Lung (tissue), 12 donors: Measurements from ENCODE around the gene EID1. TPM values are rescaled to one million over a fixed set of nuclear protein-coding genes. Genes with fewer than 3 reads are reported as not detected.

ENCODE experiments used
- ATAC-seq: fragments of 200-7000 bp; cut with Tn5 transposase; one replicate; pipeline ENCODE4 v1.9.1; 2020; ENCODE audit warnings: moderate number of reproducible peaks; ENCODE audit not compliant: insufficient read depth, low FRiP score
- DNase-seq, 3 donors: peaks; one replicate each; pipeline ENCODE4 v3.0.0-alpha.2; 2013 to 2017
- H3K27ac ChIP-seq, 2 donors: one replicate each; pipeline ENCODE4 v1.5.1; 2013; ENCODE audit warnings: mild to moderate bottlenecking in 2 of 2, moderate library complexity in 2 of 2, control low read depth in 1 of 2, inconsistent platforms in 1 of 2, low read depth in 1 of 2, low read length in 1 of 2
- H3K27me3 ChIP-seq, 3 donors: one replicate each; pipeline ENCODE4 v1.5.1; 2013; ENCODE audit warnings: low read length in 2 of 3; ENCODE audit not compliant: control insufficient read depth in 3 of 3, insufficient read depth in 3 of 3
- H3K36me3 ChIP-seq, 4 donors: one replicate each; pipeline ENCODE4 v1.5.1; 2013; ENCODE audit warnings: low read length in 4 of 4, mild to moderate bottlenecking in 1 of 4, moderate library complexity in 1 of 4; ENCODE audit not compliant: control insufficient read depth in 4 of 4, insufficient read depth in 4 of 4
- H3K4me1 ChIP-seq, 5 donors: one replicate each; pipeline ENCODE4 v1.5.1; 2013; ENCODE audit warnings: low read length in 5 of 5, mild to moderate bottlenecking in 2 of 5, moderate library complexity in 1 of 5; ENCODE audit not compliant: control insufficient read depth in 5 of 5, insufficient read depth in 5 of 5
- H3K4me3 ChIP-seq: one replicate; pipeline ENCODE4 v1.5.1; 2013; ENCODE audit warnings: mild to moderate bottlenecking, control low read depth, moderate library complexity
- H3K9ac ChIP-seq, 2 donors: one replicate each; pipeline ENCODE4 v1.5.1; 2013; ENCODE audit warnings: low read length in 2 of 2, control low read depth in 1 of 2; ENCODE audit not compliant: insufficient read depth in 1 of 2
- H3K9me3 ChIP-seq, 4 donors: one replicate each; pipeline ENCODE4 v1.5.1; 2013; ENCODE audit warnings: low read length in 3 of 4, mild to moderate bottlenecking in 1 of 4, moderate library complexity in 1 of 4; ENCODE audit not compliant: control insufficient read depth in 4 of 4, insufficient read depth in 3 of 4
- CTCF ChIP-seq: IDR thresholded peaks from 2 replicates; pipeline ENCODE4 v1.5.1; 2012; ENCODE audit warnings: mild to moderate bottlenecking; ENCODE audit errors: control extremely low read depth, extremely low read depth
- WGBS, 2 donors: extraction: QIAGEN DNeasy Blood & Tissue Kit; methylation state at CpG; one replicate each; pipeline ENCODE4 v1.1.7; 2013; 5-methylcytosine and 5-hydroxymethylcytosine counted together
- polyA plus RNA-seq, 2 donors: library from polyadenylated mRNA; stranded (reverse); fragments of 200-250 nt; gene quantifications; one replicate each; pipeline ENCODE4 v1.2.1, GENCODE V29; 2013
- total RNA-seq, 2 donors: library from RNA; depleted of rRNA in 1 of 2; stranded (reverse); fragments of >200 nt in 1 of 2; gene quantifications; one replicate each; pipeline ENCODE4 v1.2.1, GENCODE V29; 2014 to 2021
- donor health status: control.
- donor health status: control.
- donor health status: Bipolar disorder and iron deficiency.
- donor health status: healthy.
- donor health status: DM: yes; HTN: yes; CAD: no.

Gene EID1
- total and polyA plus RNA-seq, 4 donors, result 82.7 to 139 (median 86.6) TPM

- H3K27me3 ChIP-seq, result no peaks in the 10 kb centered on the region
- H3K4me3 ChIP-seq, result no peak overlapping the region
- peaks cover 0 to 3% (median 0%) of the 10 kb centered on the region in 4 donors for H3K9me3 ChIP-seq
- DNase-seq (no peak), ATAC-seq (no peak)
- no peaks in the 10 kb centered on the region for H3K4me1 ChIP-seq
- no peak overlapping the region for H3K27ac ChIP-seq
- TF ChIP-seq CTCF, result no peak
- H3K36me3 ChIP-seq, result no peaks in the 10 kb centered on the region
- WGBS, 2 donors, result 86 to 93% methylated on average over 2 of the region's 2 CpGs
- H3K9ac ChIP-seq, result no peak overlapping the region
Observed at GRCh38 chr15:48922046-48922445, 44.1 kb downstream of the EID1 start.

GRCh38 chr15:48924528-48925393 lies 46.8 kb downstream of the EID1 start:
- H3K36me3 ChIP-seq, result no peaks in the 10 kb centered on the region
- DNase-seq (no peak), ATAC-seq (no peak)
- 80 to 90% methylated on average over 5 of the region's 5 CpGs for WGBS, 2 donors
- peaks cover 0 to 3% (median 0%) of the 10 kb centered on the region in 4 donors for H3K9me3 ChIP-seq
- no peak overlapping the region for H3K27ac ChIP-seq
- no peaks in the 10 kb centered on the region for H3K4me1 ChIP-seq
- TF ChIP-seq CTCF, result no peak
- H3K9ac ChIP-seq, result no peak overlapping the region
- H3K27me3 ChIP-seq, result peaks cover 0 to 3% (median 3%) of the 10 kb centered on the region in 3 donors
- H3K4me3 ChIP-seq, result no peak overlapping the region

- no peak for DNase-seq
- Histone ChIP-seq H3K9me3 (peaks cover 0 to 3% (median 0%) of the 10 kb centered on the region in 4 donors), H3K27me3 (peaks cover 0 to 4% (median 3%) of the 10 kb centered on the region in 3 donors), H3K36me3 (no peaks in the 10 kb centered on the region), H3K4me1 (no peaks in the 10 kb centered on the region), H3K9ac (no peak overlapping the region), H3K27ac (no peak overlapping the region), H3K4me3 (no peak overlapping the region)
- no peak for TF ChIP-seq CTCF
- 62 to 75% methylated on average over 9 of the region's 9 CpGs for WGBS, 2 donors
- ATAC-seq, result no peak
Observed at GRCh38 chr15:48925714-48926223, 47.8 kb downstream of the EID1 start.
